ENCODE data around the gene WDR27.

Gene WDR27

DNA sequence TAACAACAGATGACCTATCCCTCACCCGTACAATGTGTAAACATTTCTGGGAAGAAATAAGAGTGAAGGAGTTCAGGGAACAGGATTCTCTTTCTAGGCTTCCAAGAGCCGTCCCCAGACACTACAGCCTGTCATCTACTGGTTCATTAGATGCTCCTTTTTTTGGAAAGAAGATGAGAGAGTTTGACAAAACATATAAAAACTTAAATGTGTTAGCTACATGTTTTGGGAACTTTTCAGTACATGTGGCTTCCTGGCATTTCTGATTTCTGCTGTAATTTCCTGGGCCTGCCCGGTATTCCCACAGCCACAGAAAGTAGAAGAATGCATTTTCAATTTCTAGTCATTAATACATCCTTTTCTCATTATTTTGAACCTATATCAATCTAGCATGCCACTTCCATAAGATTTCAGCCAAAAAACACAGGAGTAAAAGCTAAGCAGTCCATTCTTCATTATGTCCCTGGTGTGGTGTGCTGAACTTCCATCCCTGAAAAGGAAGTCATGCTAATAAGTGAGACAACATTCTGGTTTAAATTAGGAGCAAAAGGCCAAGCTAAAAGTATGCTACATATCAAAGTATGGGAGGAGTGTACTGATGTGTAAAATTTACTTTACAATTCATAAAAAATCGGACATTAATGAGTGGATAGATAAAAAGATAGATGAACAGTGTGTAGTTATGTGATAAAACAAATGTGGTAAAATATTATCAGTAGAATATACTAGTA lies 198.2 kb downstream of the WDR27 start:
- no peaks in the 10 kb centered on the region for H3K27me3 ChIP-seq (ENCODE audit: insufficient read depth, low read length, poor library complexity)
- no peak overlapping the region for H3K9ac ChIP-seq (ENCODE audit: low read depth, low read length)
- ATAC-seq (ENCODE audit: insufficient read depth, low read depth), result no peak
- H4K20me1 ChIP-seq (ENCODE audit: insufficient read depth, low read length), result no peaks in the 10 kb centered on the region; the same call in 1 of the 2 replicates
- H3K4me2 ChIP-seq (ENCODE audit: insufficient read depth, low read length), result no peak overlapping the region
- TF ChIP-seq EZH2 (IDR thresholded peaks at IDR 0.05; ENCODE audit: borderline replicate concordance, low read depth, low read length, severe bottlenecking) (no peak), CTCF (IDR thresholded peaks at IDR 0.05; ENCODE audit: borderline replicate concordance, extremely low read depth, low read length, poor library complexity, severe bottlenecking) (no peak)
- no peak overlapping the region for H3K4me3 ChIP-seq (ENCODE audit: low read depth in 1 of 2, low read length in 2 of 2)
- no peak for DNase-seq
- no peaks in the 10 kb centered on the region for H3K79me2 ChIP-seq (ENCODE audit: insufficient read depth, low read length)
- H3K9me3 ChIP-seq (ENCODE audit: insufficient read depth, low read length, severe bottlenecking), result no peaks in the 10 kb centered on the region
- no peaks in the 10 kb centered on the region for H3K4me1 ChIP-seq (ENCODE audit: insufficient read depth, low read length)
- H3K27ac ChIP-seq (ENCODE audit: low read length), result no peak overlapping the region
- no peaks in the 10 kb centered on the region for H3K36me3 ChIP-seq (ENCODE audit: insufficient read depth, low read length)
- no peak overlapping the region for H2AFZ ChIP-seq (ENCODE audit: low read depth, low read length)

- ATAC-seq (ENCODE audit: insufficient read depth, low read depth), result no peak
Measured at GRCh38 chr6:169502445-169502844, 199.4 kb downstream of the WDR27 start.

DNA sequence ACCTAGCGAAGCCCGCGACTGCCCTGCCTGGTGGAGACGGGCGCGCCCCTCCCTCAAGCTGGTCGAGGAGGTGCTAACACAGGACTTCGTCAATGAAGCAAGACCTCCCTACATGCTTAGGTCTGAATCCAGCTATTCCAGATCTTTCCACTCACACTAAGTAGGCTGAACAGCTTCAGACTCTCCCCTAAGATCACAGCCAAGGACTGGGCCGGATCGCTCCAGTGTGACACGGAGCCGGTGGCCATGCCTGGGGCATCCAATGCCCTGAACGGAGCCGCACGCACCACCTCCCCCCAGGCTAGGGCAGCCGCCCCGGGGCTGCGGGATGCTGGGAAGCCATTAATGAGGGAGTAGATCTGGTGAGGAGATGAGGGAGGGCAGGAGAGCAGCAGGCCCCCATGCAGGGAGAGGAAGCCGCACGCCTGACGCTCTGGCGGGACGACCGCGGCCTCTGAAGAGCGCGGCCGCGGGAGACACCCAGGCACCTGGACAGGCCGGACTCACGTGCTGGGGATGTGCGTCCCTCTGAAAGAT lies 200.0 kb downstream of the WDR27 start:
- no peak for TF ChIP-seq EZH2 (IDR thresholded peaks at IDR 0.05; ENCODE audit: borderline replicate concordance, low read depth, low read length, severe bottlenecking)
- TF ChIP-seq CTCF (IDR thresholded peaks at IDR 0.05; ENCODE audit: borderline replicate concordance, extremely low read depth, low read length, poor library complexity, severe bottlenecking), result no peak
- H3K4me1 ChIP-seq (ENCODE audit: insufficient read depth, low read length), result no peaks in the 10 kb centered on the region
- no peak overlapping the region for H3K27ac ChIP-seq (ENCODE audit: low read length)
- no peak overlapping the region for H2AFZ ChIP-seq (ENCODE audit: low read depth, low read length)
- no peak for ATAC-seq (ENCODE audit: insufficient read depth, low read depth)
- H3K9ac ChIP-seq (ENCODE audit: low read depth, low read length), result no peak overlapping the region
- DNase-seq, result no peak
- H3K36me3 ChIP-seq (ENCODE audit: insufficient read depth, low read length), result no peaks in the 10 kb centered on the region
- no peak overlapping the region for H3K4me3 ChIP-seq (ENCODE audit: low read depth in 1 of 2, low read length in 2 of 2)
- no peaks in the 10 kb centered on the region for H3K27me3 ChIP-seq (ENCODE audit: insufficient read depth, low read length, poor library complexity)
- H3K9me3 ChIP-seq (ENCODE audit: insufficient read depth, low read length, severe bottlenecking), result no peaks in the 10 kb centered on the region
- no peaks in the 10 kb centered on the region for H3K79me2 ChIP-seq (ENCODE audit: insufficient read depth, low read length)
- no peaks in the 10 kb centered on the region; the same call in 1 of the 2 replicates for H4K20me1 ChIP-seq (ENCODE audit: insufficient read depth, low read length)
- no peak overlapping the region for H3K4me2 ChIP-seq (ENCODE audit: insufficient read depth, low read length)

More at GRCh38 chr6:169502445-169502844, 199.4 kb downstream of the WDR27 start:
- Histone ChIP-seq H3K4me3 (ENCODE audit: low read depth in 1 of 2, low read length in 2 of 2) (no peak overlapping the region), H3K9ac (ENCODE audit: low read depth, low read length) (no peak overlapping the region), H3K4me1 (ENCODE audit: insufficient read depth, low read length) (no peaks in the 10 kb centered on the region), H3K4me2 (ENCODE audit: insufficient read depth, low read length) (no peak overlapping the region), H3K27me3 (ENCODE audit: insufficient read depth, low read length, poor library complexity) (no peaks in the 10 kb centered on the region), H3K27ac (ENCODE audit: low read length) (no peak overlapping the region), H2AFZ (ENCODE audit: low read depth, low read length) (no peak overlapping the region), H3K9me3 (ENCODE audit: insufficient read depth, low read length, severe bottlenecking) (no peaks in the 10 kb centered on the region), H3K79me2 (ENCODE audit: insufficient read depth, low read length) (no peaks in the 10 kb centered on the region), H4K20me1 (ENCODE audit: insufficient read depth, low read length) (no peaks in the 10 kb centered on the region; the same call in 1 of the 2 replicates), H3K36me3 (ENCODE audit: insufficient read depth, low read length) (no peaks in the 10 kb centered on the region)
- no peak for DNase-seq
- TF ChIP-seq CTCF (IDR thresholded peaks at IDR 0.05; ENCODE audit: borderline replicate concordance, extremely low read depth, low read length, poor library complexity, severe bottlenecking), result no peak
- TF ChIP-seq EZH2 (IDR thresholded peaks at IDR 0.05; ENCODE audit: borderline replicate concordance, low read depth, low read length, severe bottlenecking), result no peak

Measured in DND-41 (cell line).